ENCODE results near the gene MFSD11. TPM values are rescaled to one million over a fixed set of nuclear protein-coding genes. Genes with fewer than 3 reads are reported as not detected.
"Not testable (repeated sequence)": the region's sequence is repeated elsewhere in the genome, so short reads cannot be mapped to it uniquely, and the experiment has no call there.

Gene MFSD11
- total RNA-seq, 1 donor from 2014 or later, result 20.8 TPM

DNA sequence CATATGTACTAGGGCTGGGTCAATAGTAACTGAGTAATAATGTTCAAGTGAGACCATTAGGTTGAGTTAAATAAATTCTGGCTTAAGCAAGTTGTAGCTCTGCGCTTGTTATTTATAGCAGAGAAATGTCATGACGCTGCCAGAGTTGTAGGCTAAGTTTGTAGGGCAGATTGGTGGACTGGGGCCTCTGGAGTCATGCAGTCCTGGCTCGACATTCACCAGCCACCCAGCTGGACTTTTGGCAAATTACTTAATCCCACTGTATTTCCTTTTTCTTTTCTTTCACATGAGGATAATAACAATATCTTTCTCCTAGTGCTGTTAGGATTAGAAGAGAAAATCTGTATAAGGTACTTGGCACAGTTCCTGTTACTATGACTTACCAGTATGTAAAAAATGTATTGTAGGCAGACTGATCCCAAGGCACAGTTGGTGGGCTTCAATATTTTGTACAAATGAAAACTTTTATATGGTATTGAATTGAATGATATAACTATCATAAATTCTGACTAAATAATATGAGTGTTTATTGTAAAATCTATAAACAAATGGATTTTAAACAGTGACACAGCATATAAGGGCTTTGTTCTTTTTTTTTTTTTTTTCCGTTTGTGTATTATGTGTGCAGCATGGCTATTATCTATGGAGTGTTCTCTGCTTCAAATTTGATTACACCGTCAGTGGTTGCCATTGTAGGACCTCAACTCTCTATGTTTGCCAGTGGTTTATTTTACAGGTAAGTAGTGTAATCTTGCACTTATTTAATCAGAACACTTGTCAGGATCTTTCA is 2.6 kb downstream of the MFSD11 start:
- intact Hi-C loops (cut with micrococcal nuclease), result no loop called here
- no peaks in the 10 kb centered on the region for H3K27me3 Mint-ChIP-seq
- H3K9me3 Mint-ChIP-seq, result no peaks in the 10 kb centered on the region
- TF ChIP-seq, protein P1, sequence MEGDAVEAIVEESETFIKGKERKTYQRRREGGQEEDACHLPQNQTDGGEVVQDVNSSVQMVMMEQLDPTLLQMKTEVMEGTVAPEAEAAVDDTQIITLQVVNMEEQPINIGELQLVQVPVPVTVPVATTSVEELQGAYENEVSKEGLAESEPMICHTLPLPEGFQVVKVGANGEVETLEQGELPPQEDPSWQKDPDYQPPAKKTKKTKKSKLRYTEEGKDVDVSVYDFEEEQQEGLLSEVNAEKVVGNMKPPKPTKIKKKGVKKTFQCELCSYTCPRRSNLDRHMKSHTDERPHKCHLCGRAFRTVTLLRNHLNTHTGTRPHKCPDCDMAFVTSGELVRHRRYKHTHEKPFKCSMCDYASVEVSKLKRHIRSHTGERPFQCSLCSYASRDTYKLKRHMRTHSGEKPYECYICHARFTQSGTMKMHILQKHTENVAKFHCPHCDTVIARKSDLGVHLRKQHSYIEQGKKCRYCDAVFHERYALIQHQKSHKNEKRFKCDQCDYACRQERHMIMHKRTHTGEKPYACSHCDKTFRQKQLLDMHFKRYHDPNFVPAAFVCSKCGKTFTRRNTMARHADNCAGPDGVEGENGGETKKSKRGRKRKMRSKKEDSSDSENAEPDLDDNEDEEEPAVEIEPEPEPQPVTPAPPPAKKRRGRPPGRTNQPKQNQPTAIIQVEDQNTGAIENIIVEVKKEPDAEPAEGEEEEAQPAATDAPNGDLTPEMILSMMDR (IDR thresholded peaks at IDR 0.05), result no peak
- H3K36me3 Mint-ChIP-seq (ENCODE audit: low read depth), result peaks cover 59% of the 10 kb centered on the region
- ATAC-seq (ENCODE audit: low read depth) (no peak), DNase-seq (no peak)
- H3K4me3 Mint-ChIP-seq, result no peak overlapping the region
- peaks cover 18% of the 10 kb centered on the region for H3K4me1 Mint-ChIP-seq
- POLR2A ChIA-PET, result no interaction called here
- H3K27ac Mint-ChIP-seq, result no peak overlapping the region
- CTCF ChIA-PET, result no interaction called here

DNA sequence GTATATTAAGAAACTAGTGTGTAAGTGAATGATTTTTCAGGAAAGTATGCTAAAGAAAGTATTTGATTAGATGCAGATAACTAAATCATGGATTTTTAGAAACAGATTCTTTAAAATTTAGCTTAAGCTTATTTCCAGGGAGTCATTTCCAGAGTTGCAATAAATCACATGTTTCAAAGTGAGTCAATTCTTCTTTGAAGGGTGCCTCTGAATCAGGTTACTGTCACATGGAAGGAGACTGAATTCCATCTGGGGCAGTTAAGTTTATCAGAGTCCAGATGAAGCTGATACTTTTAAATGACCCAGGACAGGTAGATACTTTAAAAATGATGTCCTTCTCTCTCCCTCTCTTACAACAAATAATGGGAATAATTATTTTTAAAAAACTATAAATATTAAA is 5.0 kb downstream of the MFSD11 start:
- ChIA-PET POLR2A (no interaction called here), CTCF (no interaction called here)
- Mint-ChIP-seq H3K36me3 (ENCODE audit: low read depth) (peaks cover 56% of the 10 kb centered on the region), H3K4me1 (peaks cover 13% of the 10 kb centered on the region), H3K27me3 (no peaks in the 10 kb centered on the region), H3K27ac (no peak overlapping the region), H3K9me3 (no peaks in the 10 kb centered on the region), H3K4me3 (no peak overlapping the region)
- DNase-seq (no peak), ATAC-seq (ENCODE audit: low read depth) (no peak)
- intact Hi-C loops (cut with micrococcal nuclease), result no loop called here
- TF ChIP-seq, protein P1 (IDR thresholded peaks at IDR 0.05), result no peak

DNA sequence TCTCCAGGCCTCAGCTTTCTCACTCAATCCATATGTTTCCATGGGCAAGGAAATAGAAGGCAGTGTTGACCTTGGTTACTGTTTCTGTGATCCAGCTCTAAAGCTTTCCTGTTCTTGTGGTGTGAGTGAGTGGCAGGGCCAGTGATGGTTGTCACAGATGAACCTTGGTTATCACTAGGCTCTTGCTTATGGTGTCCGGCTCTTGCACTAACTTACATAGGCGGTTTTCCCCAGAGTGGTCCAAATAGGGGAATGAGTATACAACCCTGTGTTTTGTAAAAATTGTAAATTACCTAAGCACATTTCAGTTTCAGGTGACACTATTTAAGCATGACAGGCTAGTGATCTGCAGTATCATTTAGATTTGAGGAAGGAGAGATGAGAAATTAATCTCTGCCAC is 6.8 kb downstream of the MFSD11 start:
- Mint-ChIP-seq H3K27me3 (no peaks in the 10 kb centered on the region), H3K36me3 (ENCODE audit: low read depth) (peaks cover 59% of the 10 kb centered on the region), H3K4me3 (no peak overlapping the region), H3K27ac (no peak overlapping the region), H3K9me3 (no peaks in the 10 kb centered on the region), H3K4me1 (peaks cover 4% of the 10 kb centered on the region)
- ATAC-seq (ENCODE audit: low read depth) (no peak), DNase-seq (no peak)
- intact Hi-C loops (cut with micrococcal nuclease), result no loop called here
- CTCF ChIA-PET, result no interaction called here
- POLR2A ChIA-PET, result no interaction called here
- TF ChIP-seq, protein P1 (IDR thresholded peaks at IDR 0.05), result no peak

DNA sequence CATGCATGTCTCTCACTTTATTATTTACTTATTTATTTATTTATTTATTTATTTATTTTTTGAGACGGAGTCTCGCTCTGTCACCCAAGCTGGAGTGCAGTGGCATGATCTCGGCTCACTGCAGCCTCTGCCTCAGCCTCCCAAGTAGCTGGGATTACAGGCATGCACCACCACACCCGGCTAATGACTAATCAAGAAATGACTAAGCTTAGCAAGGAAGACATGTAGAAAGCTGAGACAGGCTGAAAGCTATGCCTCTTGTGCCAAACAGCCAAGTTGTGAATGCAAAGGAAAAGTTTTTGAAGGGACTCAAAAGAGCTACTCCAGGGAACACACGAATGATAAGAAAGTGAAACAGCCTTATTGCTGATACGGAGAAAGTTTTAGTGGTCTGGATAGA is 7.9 kb downstream of the MFSD11 start:
- H3K9me3 Mint-ChIP-seq; CTCF ChIA-PET; H3K4me3 Mint-ChIP-seq; intact Hi-C loops (cut with micrococcal nuclease); H3K4me1 Mint-ChIP-seq; ATAC-seq (ENCODE audit: low read depth); H3K27me3 Mint-ChIP-seq; DNase-seq; H3K27ac Mint-ChIP-seq: not testable (repeated sequence)
- POLR2A ChIA-PET, result interaction anchor here (0.6 to 1.1 kb wide), 2 partner anchors 74 to 259 kb away, joined by 3 read pairs; no protein-coding TSS in a partner anchor
- H3K36me3 Mint-ChIP-seq (ENCODE audit: low read depth), result peaks cover 60% of the 10 kb centered on the region

DNA sequence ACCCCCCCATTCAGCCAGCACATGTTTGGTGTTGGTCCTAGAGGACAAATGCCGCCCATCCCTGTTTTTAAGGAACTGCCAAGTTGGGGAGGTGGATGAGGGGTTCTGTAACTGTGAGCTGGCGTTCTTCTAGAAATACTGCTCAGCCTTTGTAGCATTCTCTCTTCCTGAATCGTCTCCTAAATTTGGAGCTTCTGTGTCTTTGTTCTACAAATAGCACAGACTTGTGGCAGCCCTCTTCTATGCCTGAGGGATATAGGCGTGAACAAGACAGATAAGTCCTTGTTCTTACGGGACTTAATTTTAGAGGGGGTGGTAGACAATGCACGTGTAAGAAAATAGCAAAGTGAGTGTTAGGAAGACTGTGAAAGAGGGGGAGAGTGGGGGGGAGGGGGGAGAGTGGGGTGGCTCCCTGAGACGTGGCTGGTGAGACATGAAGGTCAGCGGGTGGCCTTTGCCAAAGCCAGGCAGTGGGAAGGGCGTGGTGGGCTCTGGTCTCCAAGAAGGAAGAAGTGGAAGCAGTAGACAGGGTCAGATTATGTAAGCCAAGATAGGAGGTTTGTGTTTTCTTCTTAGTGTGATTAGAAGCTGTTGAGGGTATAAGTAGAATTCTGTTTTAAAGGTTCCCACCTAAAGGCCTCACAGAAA is 9.9 kb downstream of the MFSD11 start:
- POLR2A ChIA-PET, result interaction anchor here (0.6 to 1.7 kb wide), 2 partner anchors 10 to 1514 kb away, joined by 5 to 7 read pairs; partner anchors contain the start of gene MFSD11
- Mint-ChIP-seq H3K36me3 (ENCODE audit: low read depth) (peaks cover 54% of the 10 kb centered on the region), H3K27me3 (no peaks in the 10 kb centered on the region), H3K27ac (no peak overlapping the region), H3K4me1 (peaks cover 3% of the 10 kb centered on the region), H3K9me3 (no peaks in the 10 kb centered on the region), H3K4me3 (no peak overlapping the region)
- CTCF ChIA-PET, result no interaction called here
- TF ChIP-seq, protein P1 (IDR thresholded peaks at IDR 0.05), result no peak
- ATAC-seq (ENCODE audit: low read depth) (no peak), DNase-seq (no peak)
- intact Hi-C loops (cut with micrococcal nuclease), result no loop called here

Data from activated B cell treated with CpG ODN at 0.5 μM for 24 hours (primary cell).